HCT116 (cell line): ENCODE measurements around the gene TMEM169. TPM values are rescaled to one million over a fixed set of nuclear protein-coding genes. Genes with fewer than 3 reads are reported as not detected.

Source experiments
- ATAC-seq: fragments of 200-7000 bp; cut with Tn5 transposase; 2 replicates; pipeline ENCODE4 v1.9.1; 2020; ENCODE audit warnings: mild to moderate bottlenecking, moderate library complexity
- BruUV-seq: library from RNA; stranded (reverse); fragments of 400-500 nt; replicated peaks from 2 replicates; lab custom pipeline; 2021; lab: Mats Ljungman, UMichigan
- CTCF ChIA-PET: fragments of 300-600 bp; sonication (Branson Sonifier 250); formaldehyde crosslinking; loops from one replicate; lab custom pipeline; 2021; ENCODE audit warnings: antibody characterized with exemption; lab: Charles Lee
- POLR2A ChIA-PET: fragments of 300-600, 350-600 bp; sonication (Branson Sonifier 250); formaldehyde crosslinking; loops from one replicate; lab custom pipeline; 2021; ENCODE audit warnings: antibody characterized with exemption; lab: Charles Lee
- RAD21 ChIA-PET, 2 experiments: fragments of 300-600 bp; sonication (Branson Sonifier 250); formaldehyde crosslinking; loops; one replicate each; lab custom pipeline; 2023; ENCODE audit warnings: low total read pairs in 2 of 2; ENCODE audit not compliant: uncharacterized antibody in 2 of 2, unreplicated experiment in 2 of 2, low non-redundant PET in 1 of 2; lab: Charles Lee
- DNase-seq: peaks from one replicate; pipeline ENCODE4 v3.0.0-alpha.2; 2010; ENCODE audit warnings: low read depth, low spot score
- H2AFZ ChIP-seq: fragments of 200-600 bp; shearing (Covaris generic), sonication (generic); 2 replicates; pipeline ENCODE4 v1.6.1; 2017; ENCODE audit warnings: low read depth, mixed run types, mixed read lengths, antibody characterized with exemption, low read length; ENCODE audit not compliant: poor library complexity, severe bottlenecking
- H3K27ac ChIP-seq: 2 replicates; pipeline ENCODE4 v1.5.1; 2012; ENCODE audit warnings: low read depth, low read length
- H3K27me3 ChIP-seq: fragments of 200-600 bp; sonication (generic); 2 replicates; pipeline ENCODE4 v1.6.1; 2016; ENCODE audit warnings: mixed run types, low read length, mixed read lengths; ENCODE audit not compliant: insufficient read depth
- H3K36me3 ChIP-seq, 2 experiments: fragments of 200-500 bp in 1 of 2; fragments of 200-600 bp in 1 of 2; sonication (Bioruptor generic) in 1 of 2; sonication (generic) in 1 of 2; 2 replicates each; pipeline versions ENCODE4 v1.5.1 to v1.6.1; 2014 to 2016; ENCODE audit warnings: low read length in 2 of 2, inconsistent platforms in 1 of 2, mixed read lengths in 1 of 2, mixed run types in 1 of 2; ENCODE audit not compliant: insufficient read depth in 2 of 2, control insufficient read depth in 1 of 2
- H3K4me1 ChIP-seq, 2 experiments: fragments of 200-600 bp in 1 of 2; sonication (generic) in 1 of 2; 2 replicates each; pipeline versions ENCODE4 v1.5.1 to v1.6.1; 2012 to 2017; ENCODE audit warnings: low read length in 2 of 2, inconsistent platforms in 1 of 2, mild to moderate bottlenecking in 1 of 2, mixed read lengths in 1 of 2, mixed run types in 1 of 2, moderate library complexity in 1 of 2; ENCODE audit not compliant: insufficient read depth in 2 of 2, control insufficient read depth in 1 of 2
- H3K4me2 ChIP-seq: fragments of 200-600 bp; sonication (generic); 2 replicates; pipeline ENCODE4 v1.6.1; 2017; ENCODE audit warnings: mixed run types, low read length, mixed read lengths
- H3K4me3 ChIP-seq, 2 experiments: fragments of 200-600 bp in 1 of 2; sonication (generic) in 1 of 2; replicated peaks in 1 of 2; 2 replicates each; pipeline ENCODE4 v1.5.1; 2011 to 2016; ENCODE audit warnings: low read length in 2 of 2, control low read depth in 1 of 2, low read depth in 1 of 2, mild to moderate bottlenecking in 1 of 2, mixed read lengths in 1 of 2, mixed run types in 1 of 2
- H3K79me2 ChIP-seq: fragments of 200-600 bp; sonication (generic); 2 replicates; pipeline ENCODE4 v1.6.1; 2017; ENCODE audit warnings: mild to moderate bottlenecking, mixed run types, low read length, moderate library complexity, mixed read lengths; ENCODE audit not compliant: insufficient read depth
- H3K9ac ChIP-seq: fragments of 200-600 bp; sonication (generic); 2 replicates; pipeline ENCODE4 v1.6.1; 2016; ENCODE audit warnings: low read length, mixed read lengths
- H3K9me2 ChIP-seq: fragments of 200-600 bp; sonication (generic), shearing (Covaris generic); 2 replicates; pipeline ENCODE4 v1.6.1; 2017; ENCODE audit warnings: mixed run types, mild to moderate bottlenecking, moderate library complexity; ENCODE audit not compliant: insufficient read depth
- H3K9me3 ChIP-seq, 2 experiments: fragments of 200-500 bp in 1 of 2; fragments of 200-600 bp in 1 of 2; sonication (Bioruptor generic) in 1 of 2; sonication (generic) in 1 of 2; 2 replicates each; pipeline ENCODE4 v1.6.1; 2014 to 2017; ENCODE audit warnings: low read length in 2 of 2, mixed read lengths in 2 of 2, inconsistent platforms in 1 of 2, low read depth in 1 of 2, mild to moderate bottlenecking in 1 of 2, mixed run types in 1 of 2, moderate library complexity in 1 of 2; ENCODE audit not compliant: control insufficient read depth in 1 of 2, insufficient read depth in 1 of 2
- H4K20me1 ChIP-seq: fragments of 200-600 bp; sonication (generic), shearing (Covaris generic); 2 replicates; pipeline ENCODE4 v1.6.1; 2017; ENCODE audit warnings: mixed run types, mild to moderate bottlenecking, moderate library complexity; ENCODE audit not compliant: insufficient read depth
- CBX3 ChIP-seq: IDR thresholded peaks from 2 replicates; pipeline ENCODE4 v1.6.1; 2012; ENCODE audit warnings: low read depth
- EGR1 ChIP-seq: IDR thresholded peaks from 2 replicates; pipeline ENCODE4 v1.6.1; 2012; ENCODE audit warnings: low read depth
- EZH2phosphoT487 ChIP-seq: fragments of 200-600 bp; IDR thresholded peaks from 2 replicates; pipeline ENCODE4 v1.6.1; 2018; ENCODE audit warnings: antibody characterized with exemption, borderline replicate concordance
- FOSL1 ChIP-seq: IDR thresholded peaks from 2 replicates; pipeline ENCODE4 v1.6.1; 2012; ENCODE audit warnings: low read depth
- JUND ChIP-seq: IDR thresholded peaks from 2 replicates; pipeline ENCODE4 v1.6.1; 2012
- POLR2A ChIP-seq: IDR thresholded peaks from 2 replicates; pipeline ENCODE4 v1.7.0; 2011; ENCODE audit warnings: borderline replicate concordance; ENCODE audit not compliant: insufficient read depth, insufficient read length; ENCODE audit errors: extremely low read depth
- POLR2AphosphoS5 ChIP-seq: IDR thresholded peaks from 2 replicates; pipeline ENCODE4 v1.6.1; 2011; ENCODE audit warnings: mild to moderate bottlenecking, low read depth, low read length, moderate library complexity
- RAD21 ChIP-seq: IDR thresholded peaks from 2 replicates; pipeline ENCODE4 v1.6.1; 2012; ENCODE audit warnings: low read depth, mild to moderate bottlenecking
- SIN3A ChIP-seq: IDR thresholded peaks from 2 replicates; pipeline ENCODE4 v1.6.1; 2012; ENCODE audit warnings: low read depth
- intact Hi-C: fragments of 100-400 bp; cut with micrococcal nuclease; formaldehyde crosslinking; loops from 2 replicates; pipeline ENCODE4 v1.10.0; 2022
- total RNA-seq: library from RNA; stranded (reverse); gene quantifications from one replicate; pipeline ENCODE4 v1.2.1, GENCODE V29; 2021; ENCODE audit not compliant: unreplicated experiment
- TF ChIP-seq, protein P1 (sequence below): IDR thresholded peaks from 2 replicates; pipeline ENCODE4 v1.6.1; 2012; ENCODE audit warnings: low read depth

TMEM169 gene
- total RNA-seq, 1 experiment from 2014 or later: 0.42 TPM

DNA sequence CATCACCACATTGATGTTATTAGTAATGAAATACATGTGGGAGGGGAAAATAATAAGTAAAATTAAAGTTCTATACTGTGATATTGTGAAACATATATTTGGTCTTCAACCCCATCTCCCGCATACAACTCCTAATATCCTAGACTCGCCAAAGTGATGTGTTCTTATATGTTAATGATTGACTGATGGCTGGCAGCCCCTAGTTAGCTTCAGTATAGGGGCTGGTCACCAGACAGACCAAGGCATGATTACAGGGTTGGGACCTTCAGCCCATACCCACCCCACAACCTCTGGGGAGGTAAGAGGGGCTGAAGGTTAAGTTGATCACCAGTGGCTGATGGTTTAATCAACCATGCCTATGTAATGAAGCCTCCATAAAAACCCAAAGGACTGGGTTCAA, 40.3 kb upstream of the TMEM169 start:
- intact Hi-C loops: no loop called here
- Histone ChIP-seq H3K4me1 (no peaks in the 10 kb centered on the region), H3K27me3 (no peaks in the 10 kb centered on the region), H4K20me1 (no peaks in the 10 kb centered on the region), H3K9ac (no peak overlapping the region), H3K9me2 (no peaks in the 10 kb centered on the region), H3K9me3 (no peaks in the 10 kb centered on the region), H3K4me3 (no peak overlapping the region), H2AFZ (no peak overlapping the region), H3K79me2 (no peaks in the 10 kb centered on the region), H3K27ac (no peak overlapping the region), H3K4me2 (no peak overlapping the region), H3K36me3 (peaks cover 0 to 2% of the 10 kb centered on the region in 2 experiments; a peak in 1 of 4 replicates)
- no peak for DNase-seq
- CTCF ChIA-PET: interaction anchor here (1.8 kb wide), 1 partner anchor 9 kb away, joined by 4 read pairs; no protein-coding TSS in a partner anchor
- no TSS peak for BruUV-seq
- ATAC-seq: no peak
- TF ChIP-seq CBX3: no peak
- TF ChIP-seq POLR2A: no peak
- no peak for TF ChIP-seq FOSL1
- no peak for TF ChIP-seq JUND
- TF ChIP-seq EGR1: no peak
- TF ChIP-seq, protein P1, sequence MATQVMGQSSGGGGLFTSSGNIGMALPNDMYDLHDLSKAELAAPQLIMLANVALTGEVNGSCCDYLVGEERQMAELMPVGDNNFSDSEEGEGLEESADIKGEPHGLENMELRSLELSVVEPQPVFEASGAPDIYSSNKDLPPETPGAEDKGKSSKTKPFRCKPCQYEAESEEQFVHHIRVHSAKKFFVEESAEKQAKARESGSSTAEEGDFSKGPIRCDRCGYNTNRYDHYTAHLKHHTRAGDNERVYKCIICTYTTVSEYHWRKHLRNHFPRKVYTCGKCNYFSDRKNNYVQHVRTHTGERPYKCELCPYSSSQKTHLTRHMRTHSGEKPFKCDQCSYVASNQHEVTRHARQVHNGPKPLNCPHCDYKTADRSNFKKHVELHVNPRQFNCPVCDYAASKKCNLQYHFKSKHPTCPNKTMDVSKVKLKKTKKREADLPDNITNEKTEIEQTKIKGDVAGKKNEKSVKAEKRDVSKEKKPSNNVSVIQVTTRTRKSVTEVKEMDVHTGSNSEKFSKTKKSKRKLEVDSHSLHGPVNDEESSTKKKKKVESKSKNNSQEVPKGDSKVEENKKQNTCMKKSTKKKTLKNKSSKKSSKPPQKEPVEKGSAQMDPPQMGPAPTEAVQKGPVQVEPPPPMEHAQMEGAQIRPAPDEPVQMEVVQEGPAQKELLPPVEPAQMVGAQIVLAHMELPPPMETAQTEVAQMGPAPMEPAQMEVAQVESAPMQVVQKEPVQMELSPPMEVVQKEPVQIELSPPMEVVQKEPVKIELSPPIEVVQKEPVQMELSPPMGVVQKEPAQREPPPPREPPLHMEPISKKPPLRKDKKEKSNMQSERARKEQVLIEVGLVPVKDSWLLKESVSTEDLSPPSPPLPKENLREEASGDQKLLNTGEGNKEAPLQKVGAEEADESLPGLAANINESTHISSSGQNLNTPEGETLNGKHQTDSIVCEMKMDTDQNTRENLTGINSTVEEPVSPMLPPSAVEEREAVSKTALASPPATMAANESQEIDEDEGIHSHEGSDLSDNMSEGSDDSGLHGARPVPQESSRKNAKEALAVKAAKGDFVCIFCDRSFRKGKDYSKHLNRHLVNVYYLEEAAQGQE: no peak
- TF ChIP-seq EZH2phosphoT487: no peak
- POLR2A ChIA-PET: no interaction called here
- RAD21 ChIA-PET: no interaction called here

DNA sequence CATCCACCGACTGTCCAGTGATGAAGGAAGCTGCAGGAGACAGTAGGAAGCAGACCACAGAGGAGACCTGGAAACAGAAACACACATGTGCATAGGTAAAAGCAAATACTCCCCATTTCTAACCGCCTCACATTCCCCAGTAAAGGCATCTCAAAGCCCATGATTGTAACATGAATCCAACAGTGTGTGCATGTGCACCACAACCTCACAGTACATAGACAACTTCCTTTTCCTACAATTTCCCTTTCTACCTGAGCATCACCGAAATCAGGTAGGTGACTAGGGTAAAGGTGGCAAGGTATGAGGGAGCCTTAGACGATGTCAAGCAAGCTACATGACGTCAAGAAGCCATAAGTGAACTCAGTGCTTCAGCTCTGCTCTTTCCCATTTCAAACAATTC, 37.8 kb upstream of the TMEM169 start:
- DNase-seq (no peak), ATAC-seq (no peak)
- Histone ChIP-seq H3K4me1 (no peaks in the 10 kb centered on the region), H3K4me2 (no peak overlapping the region), H3K9me3 (no peaks in the 10 kb centered on the region), H3K9me2 (no peaks in the 10 kb centered on the region), H3K36me3 (peaks cover 0 to 2% of the 10 kb centered on the region in 2 experiments; a peak in 1 of 4 replicates), H3K79me2 (no peaks in the 10 kb centered on the region), H2AFZ (no peak overlapping the region), H3K27ac (no peak overlapping the region), H3K4me3 (no peak overlapping the region), H3K27me3 (no peaks in the 10 kb centered on the region), H3K9ac (no peak overlapping the region), H4K20me1 (no peaks in the 10 kb centered on the region)
- RAD21 ChIA-PET: no interaction called here
- no TSS peak for BruUV-seq
- intact Hi-C loops: no loop called here
- POLR2A ChIA-PET: no interaction called here
- TF ChIP-seq POLR2AphosphoS5 (no peak), FOSL1 (no peak), RAD21 (no peak), SIN3A (no peak)
- CTCF ChIA-PET: interaction anchor here (1.4 kb wide), 1 partner anchor 11 kb away, joined by 6 read pairs; no protein-coding TSS in a partner anchor
